Endodermal cell (in vitro differentiated cells): ENCODE measurements around the gene LRRC9. TPM values are rescaled to one million over a fixed set of nuclear protein-coding genes. Genes with fewer than 3 reads are reported as not detected.
"Not testable (repeated sequence)": the region's sequence is repeated elsewhere in the genome, so short reads cannot be mapped to it uniquely, and the experiment has no call there.

Experiments
- DNase-seq: peaks from one replicate; pipeline ENCODE4 v3.0.0-alpha.2; 2017
- H3K27ac ChIP-seq: 2 replicates; pipeline ENCODE4 v1.5.1; 2013; ENCODE audit warnings: mild to moderate bottlenecking, low read depth, low read length, moderate library complexity
- H3K27me3 ChIP-seq: 2 replicates; pipeline ENCODE4 v1.6.1; 2013; ENCODE audit warnings: mild to moderate bottlenecking, low read length, moderate library complexity; ENCODE audit not compliant: insufficient read depth, control insufficient read depth, poor library complexity, severe bottlenecking
- H3K36me3 ChIP-seq: 2 replicates; pipeline ENCODE4 v1.7.0; 2013; ENCODE audit warnings: mild to moderate bottlenecking, low read length, moderate library complexity; ENCODE audit not compliant: control insufficient read depth, insufficient read depth
- H3K4me1 ChIP-seq: one replicate; pipeline ENCODE4 v1.7.0; 2013; ENCODE audit warnings: low read length; ENCODE audit not compliant: control insufficient read depth, insufficient read depth
- H3K4me3 ChIP-seq: 2 replicates; pipeline ENCODE4 v1.5.1; 2013; ENCODE audit warnings: mild to moderate bottlenecking, low read length, moderate library complexity
- H3K9ac ChIP-seq: 2 replicates; pipeline ENCODE4 v1.6.1; 2013; ENCODE audit warnings: mild to moderate bottlenecking, low read length, moderate library complexity; ENCODE audit not compliant: poor library complexity, severe bottlenecking; ENCODE audit errors: extremely low read depth
- H3K9me3 ChIP-seq: 2 replicates; pipeline ENCODE4 v1.6.1; 2013; ENCODE audit warnings: mild to moderate bottlenecking, low read length, moderate library complexity; ENCODE audit not compliant: control insufficient read depth
- H3K27ac Mint-ChIP-seq: 2 replicates; pipeline ENCODE4 v1.8.0; 2020; ENCODE audit warnings: mixed read lengths
- H3K27me3 Mint-ChIP-seq: 2 replicates; pipeline ENCODE4 v1.8.0; 2021; ENCODE audit warnings: mild to moderate bottlenecking, mixed read lengths; ENCODE audit not compliant: insufficient read depth
- H3K36me3 Mint-ChIP-seq: 2 replicates; pipeline ENCODE4 v1.8.0; 2020; ENCODE audit warnings: low read depth, mixed read lengths
- H3K4me1 Mint-ChIP-seq: 2 replicates; pipeline ENCODE4 v1.8.0; 2020; ENCODE audit warnings: mixed read lengths
- H3K4me3 Mint-ChIP-seq: 2 replicates; pipeline ENCODE4 v1.8.0; 2020; ENCODE audit warnings: mild to moderate bottlenecking, moderate library complexity, mixed read lengths
- H3K9me3 Mint-ChIP-seq: 2 replicates; pipeline ENCODE4 v1.8.0; 2020; ENCODE audit warnings: mild to moderate bottlenecking, mixed read lengths
- CTCF ChIP-seq: fragments of 200-600 bp; sonication (generic); conservative IDR thresholded peaks from 2 replicates; pipeline ENCODE4 v1.5.0; 2021; ENCODE audit warnings: antibody characterized with exemption, mild to moderate bottlenecking
- WGBS, 2 experiments: methylation state at CpG; one replicate each; pipeline versions ENCODE4 v1.1.5 to v1.1.7; 2013; ENCODE audit warnings: missing lambda C conversion rate in 2 of 2, mixed read lengths in 1 of 2; ENCODE audit not compliant: insufficient coverage in 1 of 2, insufficient read length in 1 of 2; 5-methylcytosine and 5-hydroxymethylcytosine counted together
- total RNA-seq, 2 donors: library from RNA; stranded (reverse); fragmentation: NEBNext Ultra II Directional in 1 of 2; extraction: Animal tissue kit (Norgen Biotek cat#: 25700) in 1 of 2; gene quantifications; 2 replicates in 1 of 2; 3 replicates in 1 of 2; pipeline ENCODE4 v1.2.1, GENCODE V29; 2021

The LRRC9 gene
- total RNA-seq, 2 donors from 2014 or later, result 3.0 to 3.5 TPM

GRCh38 chr14:60025571-60025970 is 105.6 kb downstream of the LRRC9 start:
- DNase-seq, result no peak
- no peak overlapping the region for H3K4me3 Mint-ChIP-seq
- no peak overlapping the region for H3K27ac ChIP-seq
- H3K4me3 ChIP-seq, result no peak overlapping the region
- H3K36me3 Mint-ChIP-seq, result no peaks in the 10 kb centered on the region
- no peaks in the 10 kb centered on the region for H3K9me3 Mint-ChIP-seq
- no peaks in the 10 kb centered on the region for H3K4me1 ChIP-seq
- no peaks in the 10 kb centered on the region for H3K9me3 ChIP-seq
- no peaks in the 10 kb centered on the region for H3K4me1 Mint-ChIP-seq
- H3K36me3 ChIP-seq, result no peaks in the 10 kb centered on the region
- no peak overlapping the region for H3K27ac Mint-ChIP-seq
- H3K27me3 Mint-ChIP-seq, result peaks cover 4% of the 10 kb centered on the region
- H3K9ac ChIP-seq, result no peak overlapping the region
- TF ChIP-seq CTCF, result no peak
- H3K27me3 ChIP-seq, result no peaks in the 10 kb centered on the region

GRCh38 chr14:60035177-60035576 is 115.2 kb downstream of the LRRC9 start:
- 90% methylated on average over 1 of the region's 1 CpG; no CpG with 5 or more reads in 1 of the 2 experiments for WGBS, 2 experiments
- Mint-ChIP-seq H3K27me3 (peaks cover 7% of the 10 kb centered on the region), H3K4me1 (no peaks in the 10 kb centered on the region), H3K9me3 (peaks cover 6% of the 10 kb centered on the region), H3K4me3 (no peak overlapping the region), H3K27ac (no peak overlapping the region), H3K36me3 (no peaks in the 10 kb centered on the region)
- DNase-seq, result no peak
- Histone ChIP-seq H3K27ac (no peak overlapping the region), H3K36me3 (no peaks in the 10 kb centered on the region), H3K27me3 (no peaks in the 10 kb centered on the region), H3K9me3 (no peaks in the 10 kb centered on the region), H3K9ac (no peak overlapping the region), H3K4me3 (no peak overlapping the region), H3K4me1 (no peaks in the 10 kb centered on the region)
- TF ChIP-seq CTCF, result no peak

GRCh38 chr14:60047976-60048375 is 128.0 kb downstream of the LRRC9 start:
- not testable (repeated sequence) for H3K4me3 Mint-ChIP-seq, DNase-seq, H3K36me3 Mint-ChIP-seq, H3K4me1 ChIP-seq, H3K27ac Mint-ChIP-seq, H3K36me3 ChIP-seq, H3K9ac ChIP-seq, H3K9me3 ChIP-seq, H3K4me1 Mint-ChIP-seq, H3K27ac ChIP-seq, H3K27me3 ChIP-seq, H3K4me3 ChIP-seq, H3K27me3 Mint-ChIP-seq
- peaks cover 17% of the 10 kb centered on the region for H3K9me3 Mint-ChIP-seq
- WGBS, 2 experiments, result no CpG with 5 or more reads among the region's 1 CpG

GRCh38 chr14:60051721-60052221 is 131.8 kb downstream of the LRRC9 start:
- no peaks in the 10 kb centered on the region for H3K9me3 ChIP-seq
- no peaks in the 10 kb centered on the region for H3K27me3 Mint-ChIP-seq
- H3K4me1 ChIP-seq, result no peaks in the 10 kb centered on the region
- no peak overlapping the region for H3K9ac ChIP-seq
- H3K9me3 Mint-ChIP-seq, result no peaks in the 10 kb centered on the region
- no peak overlapping the region for H3K4me3 Mint-ChIP-seq
- H3K36me3 ChIP-seq, result no peaks in the 10 kb centered on the region
- no peak overlapping the region for H3K27ac ChIP-seq
- TF ChIP-seq CTCF, result no peak
- DNase-seq, result no peak
- no peaks in the 10 kb centered on the region for H3K27me3 ChIP-seq
- H3K36me3 Mint-ChIP-seq, result no peaks in the 10 kb centered on the region
- 94 to 99% methylated on average over 3 of the region's 3 CpGs for WGBS, 2 experiments
- H3K4me3 ChIP-seq, result no peak overlapping the region
- H3K4me1 Mint-ChIP-seq, result peaks cover 5% of the 10 kb centered on the region
- no peak overlapping the region for H3K27ac Mint-ChIP-seq
